ENCODE measurements around the gene MLST8.

Gene MLST8

DNA sequence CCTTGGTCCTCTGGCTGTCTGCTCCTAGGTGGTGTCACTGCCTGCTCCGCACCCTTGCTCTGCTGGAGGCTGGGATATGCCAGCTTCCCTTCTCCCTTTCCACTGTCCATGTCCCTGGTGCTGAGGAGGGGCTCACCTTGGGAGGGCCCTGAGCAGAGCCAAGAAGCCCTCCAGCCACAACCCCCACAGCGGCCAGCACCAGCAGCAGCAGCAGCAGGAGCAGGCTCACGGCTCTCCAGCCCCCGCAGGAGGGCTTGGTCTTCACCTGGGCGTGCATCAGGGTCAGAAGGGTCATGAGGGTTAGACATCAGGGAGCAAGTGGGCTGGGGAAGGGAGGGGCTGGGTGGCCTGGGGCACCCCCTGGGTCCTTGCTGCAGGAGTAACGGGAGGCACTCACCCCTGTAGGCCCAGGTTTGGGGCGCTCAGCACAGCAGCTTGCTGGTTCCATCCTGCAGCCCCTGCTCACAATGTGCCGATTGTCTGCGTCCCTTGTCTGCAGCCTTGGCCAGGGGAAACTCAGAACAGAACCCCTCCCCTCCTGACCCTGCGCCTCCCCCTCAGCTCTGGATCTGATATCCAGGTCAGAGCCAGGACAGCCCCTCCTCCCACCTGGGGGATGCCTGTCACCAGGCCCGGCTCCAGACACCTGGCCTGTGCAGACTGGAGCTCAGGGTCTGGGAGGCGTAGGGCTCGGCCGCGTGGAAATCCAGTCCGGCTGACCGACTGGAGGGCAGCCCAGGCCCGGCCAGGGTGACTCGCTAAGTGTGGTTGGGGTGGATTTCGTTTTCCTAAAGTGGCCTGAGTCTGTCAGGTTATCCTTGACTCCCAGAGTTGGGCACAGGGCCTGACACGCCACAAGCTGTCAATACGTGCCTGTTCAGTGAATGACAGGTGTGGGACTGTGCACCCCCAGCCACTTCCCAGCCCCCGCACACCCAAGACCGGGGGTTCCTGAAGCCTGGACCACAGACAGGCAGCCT, 5.4 kb downstream of the MLST8 start, which contains the start of gene BRICD5:
Gene BRICD5 (minus strand): TSS at position 478 of the 980 bp plus-strand sequence. CDS start 30 bp downstream, at position 448.
- no peak for DNase-seq

DNA sequence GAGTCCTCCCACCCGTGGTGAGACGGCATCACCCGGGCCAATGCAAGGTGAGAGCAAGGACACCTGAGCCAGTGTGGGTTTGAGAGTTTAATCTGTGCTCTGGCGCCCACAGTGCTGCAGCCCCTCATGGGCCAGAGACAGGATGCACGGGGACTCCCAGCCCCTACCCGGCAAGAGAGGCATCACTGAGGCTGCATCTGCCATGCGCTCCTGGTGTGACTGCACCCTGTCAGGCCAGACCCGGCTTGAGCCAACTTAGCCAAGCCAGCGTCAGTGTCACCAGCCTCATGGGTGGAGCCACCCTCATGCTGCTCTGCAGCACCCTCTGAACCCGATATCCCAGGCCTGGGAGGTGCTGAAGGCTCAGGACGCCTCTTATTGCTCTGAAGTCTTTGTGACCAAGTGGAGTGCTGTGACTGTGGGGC, 6.7 kb downstream of the MLST8 start:
- no peak for DNase-seq

DNA sequence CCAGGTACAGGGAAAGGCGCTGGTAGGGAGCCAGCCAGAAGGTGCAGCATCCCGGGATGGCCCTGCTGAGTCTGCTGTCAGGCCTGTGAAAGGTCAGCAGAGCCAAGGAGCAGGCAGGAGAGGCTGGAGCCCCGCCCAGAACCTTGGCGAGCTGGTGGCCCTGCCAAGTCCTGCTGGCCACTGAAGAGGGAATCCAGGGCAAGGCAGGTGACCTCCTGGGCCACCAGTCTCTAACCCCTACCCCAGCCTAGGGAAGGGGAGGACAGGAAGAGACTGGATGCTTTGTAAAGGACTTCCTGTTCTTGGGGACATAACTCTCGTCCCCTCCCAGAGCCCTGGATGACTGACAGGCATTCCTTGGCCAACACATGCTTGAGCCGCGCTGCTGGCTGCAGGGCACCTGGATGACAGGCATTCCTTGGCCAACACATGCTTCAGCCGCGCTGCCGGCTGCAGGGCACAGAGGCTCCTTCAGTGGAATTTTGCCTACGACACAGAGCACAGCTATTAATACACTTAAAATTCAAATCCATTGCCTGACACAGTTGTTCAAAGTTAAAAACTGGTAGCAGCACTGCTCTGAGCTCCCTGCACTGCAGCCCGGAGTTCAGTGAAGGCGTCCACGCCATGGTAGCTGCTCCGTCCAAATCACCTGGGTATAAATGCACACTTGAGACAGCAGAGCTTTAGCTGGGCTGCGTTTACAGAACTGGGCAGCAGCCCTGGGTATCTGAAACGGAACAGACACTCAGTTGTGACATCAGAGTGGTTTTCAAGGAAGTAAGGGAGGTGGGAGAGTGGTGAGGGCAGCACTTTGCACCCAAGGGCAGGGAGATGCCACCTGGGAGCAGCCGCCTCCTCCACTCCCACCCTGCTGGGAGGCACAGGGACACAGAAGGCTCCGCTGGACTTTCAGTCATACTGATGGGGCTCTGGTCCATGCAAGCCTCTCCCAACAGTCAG, 7.4 kb downstream of the MLST8 start:
- DNase-seq, result peak; percentile 28

DNA sequence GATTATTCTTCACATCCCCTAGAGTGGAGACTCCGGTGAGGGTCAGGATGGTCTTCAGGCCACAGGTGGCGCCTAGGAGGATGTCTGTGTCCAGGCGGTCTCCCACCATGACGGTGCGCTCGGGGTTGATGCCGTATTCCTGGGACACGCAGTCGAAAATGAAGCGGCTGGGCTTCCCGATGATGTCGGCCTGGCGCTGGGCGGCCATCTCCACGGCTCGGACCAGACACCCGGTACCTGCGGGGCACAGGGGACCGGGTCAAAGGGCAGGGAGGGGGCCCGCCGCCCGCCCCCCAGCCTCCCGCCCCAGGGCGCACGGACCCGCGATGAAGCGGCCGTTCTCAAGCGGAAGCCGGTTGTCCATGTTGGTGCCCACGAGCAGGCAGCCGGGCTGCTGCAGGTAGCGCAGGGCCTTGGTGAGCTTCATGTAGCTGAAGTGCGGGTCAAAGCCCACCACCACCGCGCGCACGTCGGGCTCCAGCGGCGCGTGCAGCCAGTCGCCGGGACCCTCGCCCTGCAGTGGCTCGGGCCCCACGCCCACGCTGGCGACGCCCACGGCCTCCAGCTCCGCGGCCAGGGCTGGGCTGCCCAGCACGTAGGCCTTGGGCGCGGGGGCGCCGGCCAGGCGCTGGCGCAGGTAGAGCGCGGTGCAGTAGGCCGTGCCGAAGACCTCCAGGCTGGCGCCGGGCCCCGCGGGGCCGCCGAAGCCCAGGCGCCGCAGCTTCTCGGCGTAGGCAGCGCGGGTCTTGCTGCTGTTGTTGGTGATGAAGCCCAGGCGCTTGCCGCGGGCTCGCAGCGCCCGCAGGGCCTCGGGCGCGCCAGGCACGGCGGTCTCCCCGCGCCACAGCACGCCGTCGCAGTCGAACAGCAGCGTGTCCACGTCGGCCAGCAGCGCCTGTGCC, 8.8 kb downstream of the MLST8 start:
- peak; percentile 64 for DNase-seq

DNA sequence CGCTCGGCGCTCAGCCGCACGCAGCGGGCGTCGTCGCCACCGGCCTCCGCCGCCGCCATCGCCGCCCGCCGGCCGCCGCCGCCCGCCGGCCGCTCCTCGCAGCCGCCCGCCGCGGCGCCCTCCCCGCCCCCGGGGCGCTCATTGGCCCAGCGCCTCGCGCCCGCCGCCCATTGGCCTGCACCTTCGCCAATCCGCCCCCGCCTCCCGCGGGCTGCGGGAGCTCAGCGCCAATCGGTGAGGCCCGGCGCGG, 9.4 kb downstream of the MLST8 start, which contains the start of gene PGP:
Gene PGP (minus strand): TSS at position 122 of the 250 bp plus-strand sequence. CDS start 63 bp downstream, at position 59.
- no peak for DNase-seq

DNA sequence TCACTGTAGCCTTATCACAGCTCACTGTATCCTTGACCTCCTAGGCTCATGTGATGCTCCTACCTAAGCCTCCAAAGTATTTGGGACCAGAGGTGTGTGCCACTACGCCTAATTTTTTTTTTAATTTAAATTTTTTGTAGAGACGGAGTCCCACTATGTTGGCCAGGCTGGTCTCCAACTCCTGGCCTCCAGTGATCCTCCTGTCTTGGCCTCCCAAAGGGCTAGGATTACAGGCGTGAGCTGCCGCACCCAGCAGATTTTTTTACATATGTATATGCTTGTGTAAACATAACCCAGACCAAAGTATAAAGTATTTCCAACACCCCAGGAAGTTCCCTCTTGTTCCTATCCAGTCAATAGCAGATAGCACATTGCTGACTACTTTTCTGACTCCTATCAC, 11.1 kb downstream of the MLST8 start:
- no peak for DNase-seq

DNA sequence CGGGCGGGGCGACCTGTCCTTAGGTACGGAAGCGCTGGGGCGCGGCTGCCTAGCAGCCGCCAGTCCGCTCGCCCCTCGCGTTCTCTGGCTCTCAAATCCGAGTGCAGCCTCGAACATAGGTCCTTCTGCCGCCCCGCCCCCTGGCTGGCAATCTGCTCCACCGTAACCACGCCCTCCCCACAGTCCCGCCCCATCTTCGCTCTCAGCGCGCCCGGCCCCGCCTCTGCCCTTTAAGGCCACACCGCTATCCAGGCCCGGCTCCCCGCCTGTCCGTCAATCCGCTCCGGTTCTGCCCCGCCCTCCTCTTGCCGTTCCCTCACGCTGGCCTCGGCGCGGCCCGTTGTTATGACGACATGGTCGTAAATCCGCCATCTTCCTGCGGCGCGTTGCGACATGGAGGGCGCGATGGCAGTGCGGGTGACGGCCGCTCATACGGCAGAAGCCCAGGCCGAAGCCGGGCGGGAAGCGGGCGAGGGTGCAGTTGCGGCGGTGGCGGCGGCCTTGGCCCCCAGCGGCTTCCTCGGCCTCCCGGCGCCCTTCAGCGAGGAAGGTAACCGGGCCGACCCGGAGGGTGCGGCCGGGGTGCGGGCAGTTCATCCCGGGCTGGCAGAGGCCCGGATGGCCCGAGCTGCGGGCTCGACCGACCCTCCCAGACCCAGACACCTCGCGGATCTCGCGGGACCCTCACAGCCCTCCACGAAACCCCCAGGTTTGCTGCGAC, 18.1 kb downstream of the MLST8 start, which contains the start of gene E4F1:
Gene E4F1 (plus strand): TSS at position 371 of the 721 bp plus-strand sequence. CDS start 23 bp downstream, at position 394.
- peak; percentile 100 for DNase-seq

DNA sequence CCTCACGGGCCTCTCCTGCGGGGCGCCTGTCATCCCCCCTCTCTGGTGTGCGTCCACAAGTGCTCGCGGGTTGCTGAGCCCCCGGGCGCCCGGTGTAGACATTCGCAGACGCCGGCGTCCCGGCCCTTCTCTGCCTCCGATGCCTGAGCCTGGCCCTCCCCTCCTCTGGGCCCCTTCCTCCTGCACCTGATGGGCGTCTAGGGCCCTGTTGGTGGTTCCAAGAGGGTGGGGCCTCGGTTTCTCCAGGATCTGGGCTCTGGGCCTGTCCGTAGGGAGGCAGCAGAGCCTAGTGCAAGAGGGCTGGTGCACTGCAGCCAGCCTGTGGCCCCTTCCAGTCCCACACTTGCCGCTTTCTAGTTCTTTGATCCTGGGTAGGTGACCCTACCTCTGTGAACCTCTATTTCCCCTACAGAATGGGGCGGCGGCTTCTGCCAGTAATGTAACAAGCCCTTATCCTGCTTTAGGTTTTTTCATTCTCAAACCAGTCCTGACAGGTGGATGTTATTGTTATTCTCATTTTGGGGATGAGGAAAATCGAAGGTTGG, 18.8 kb downstream of the MLST8 start:
- peak; percentile 73 for DNase-seq

DNA sequence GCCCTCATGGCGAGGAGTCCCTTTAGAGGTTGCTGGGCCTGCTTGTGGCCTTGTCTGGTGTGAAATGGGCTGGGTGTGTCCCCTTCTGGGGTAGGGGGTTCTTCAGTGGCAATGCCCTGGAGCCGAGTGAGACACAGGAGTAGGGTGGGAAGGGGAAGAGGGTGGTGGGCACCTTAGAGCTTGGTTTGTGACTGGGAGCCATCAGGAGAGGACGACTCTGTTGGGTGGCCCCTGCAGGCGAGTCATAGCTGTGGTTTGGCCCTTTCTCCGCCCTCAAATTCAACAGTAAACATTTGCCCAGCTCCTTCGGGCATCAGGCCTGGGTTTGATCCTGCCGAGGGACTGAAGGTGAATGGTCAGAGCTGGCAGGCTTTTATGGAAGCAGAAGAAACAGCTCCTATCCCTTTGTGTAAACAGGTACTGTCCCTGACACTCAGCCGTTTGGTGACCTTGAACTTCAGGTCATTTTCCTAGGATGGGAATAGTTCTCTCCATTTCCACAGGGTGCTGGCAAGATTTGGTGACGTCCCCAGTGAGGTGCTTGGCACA, 21.1 kb downstream of the MLST8 start:
- no peak for DNase-seq

DNA sequence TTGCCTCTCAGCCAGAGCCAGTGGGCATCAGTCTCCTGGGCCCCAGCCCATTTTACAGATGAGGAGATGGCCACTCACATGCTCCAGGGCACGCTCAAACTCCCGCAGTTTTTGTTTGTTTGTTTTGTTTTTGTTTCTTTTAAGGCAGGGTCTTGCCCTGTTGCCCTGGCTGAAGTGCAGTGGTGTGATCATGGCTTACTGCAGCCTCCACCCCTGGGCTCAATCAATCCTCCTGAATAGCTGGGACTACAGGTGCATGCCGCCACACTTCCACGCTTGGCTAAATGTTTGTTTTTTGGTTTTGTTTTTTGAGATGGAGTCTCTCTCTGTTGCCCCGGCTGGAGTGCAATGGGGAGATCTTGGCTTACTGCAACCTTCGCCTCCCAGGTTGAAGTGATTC, 21.7 kb downstream of the MLST8 start:
- no peak for DNase-seq

DNA sequence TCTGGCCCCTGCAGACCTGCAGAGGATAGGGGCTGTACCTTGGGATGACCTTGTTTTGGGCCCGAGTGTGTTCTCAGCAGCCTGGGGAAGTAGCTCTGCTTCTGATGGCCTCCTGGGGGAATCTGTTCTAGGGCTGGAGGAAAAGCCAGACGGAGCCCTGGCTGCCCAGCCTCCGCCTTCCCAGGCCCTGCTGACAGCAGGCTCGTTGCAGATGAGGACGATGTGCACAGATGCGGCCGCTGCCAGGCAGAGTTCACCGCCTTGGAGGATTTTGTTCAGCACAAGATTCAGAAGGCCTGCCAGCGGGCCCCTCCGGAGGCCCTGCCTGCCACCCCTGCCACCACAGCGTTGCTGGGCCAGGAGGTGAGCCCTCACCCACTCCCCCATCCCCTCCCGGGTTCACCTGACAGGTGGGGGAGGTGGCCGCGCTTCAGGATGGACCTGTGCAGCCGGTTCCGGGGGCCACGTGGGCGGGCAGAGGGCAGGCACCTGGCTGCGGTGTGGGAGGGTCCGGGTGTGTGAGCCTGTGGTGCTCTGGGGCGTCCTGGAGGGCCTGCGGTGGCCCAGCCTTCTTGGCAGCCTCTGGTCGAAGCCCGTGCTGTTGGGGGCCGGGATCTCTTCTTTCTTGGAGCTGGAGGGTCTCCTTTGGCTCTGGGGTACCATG, 23.0 kb downstream of the MLST8 start:
- DNase-seq, result no peak

DNA sequence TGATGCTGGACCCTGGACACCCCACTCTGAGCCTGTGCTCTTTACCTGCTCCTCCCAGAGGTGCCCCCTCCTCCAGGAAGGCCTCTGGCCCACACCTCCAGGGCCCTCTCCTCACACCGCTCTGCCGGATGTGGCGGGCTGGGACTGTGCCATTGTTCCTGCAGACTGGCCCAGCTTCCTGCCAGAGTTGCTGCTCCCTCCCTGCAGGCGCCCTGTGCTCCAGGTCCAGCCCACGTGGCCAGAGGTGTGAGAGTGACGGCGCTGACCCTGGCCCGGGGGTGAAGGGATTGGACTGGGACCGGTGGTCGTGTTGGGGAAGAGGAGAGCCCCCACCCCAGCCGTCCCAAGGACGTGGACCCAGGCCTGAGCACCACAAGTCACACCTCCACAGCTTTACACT, 23.8 kb downstream of the MLST8 start:
- DNase-seq, result no peak

DNA sequence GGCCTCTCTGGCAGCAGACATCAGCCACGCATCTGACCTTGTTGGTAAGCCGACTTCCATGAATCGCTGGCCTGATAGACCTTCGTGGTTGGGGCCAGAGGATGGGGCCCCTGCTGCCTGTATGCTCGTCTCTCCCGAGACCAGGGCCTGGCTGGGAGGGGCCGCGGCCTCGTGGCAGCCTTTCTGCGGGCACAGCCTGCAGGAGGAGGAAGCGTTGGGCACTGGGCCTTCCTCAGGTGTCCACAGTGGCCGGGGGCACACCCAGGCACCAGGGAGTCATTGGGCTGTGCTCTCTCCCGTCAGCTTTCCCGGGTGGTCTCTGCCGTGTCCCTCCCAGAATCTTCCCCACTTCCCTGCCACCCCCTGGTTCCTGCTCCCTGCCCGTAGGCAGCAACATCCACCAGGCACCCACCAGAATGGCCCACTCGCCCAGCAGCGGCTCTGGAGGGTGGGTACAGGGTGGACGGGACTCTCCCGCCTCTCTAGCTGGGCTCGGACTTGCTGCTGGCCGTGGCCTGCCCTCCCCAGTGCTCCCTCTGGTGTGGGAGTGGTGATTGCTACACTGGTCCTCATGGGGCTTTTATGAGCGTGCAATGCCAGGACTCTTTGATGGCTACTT, 24.5 kb downstream of the MLST8 start:
- no peak for DNase-seq

DNA sequence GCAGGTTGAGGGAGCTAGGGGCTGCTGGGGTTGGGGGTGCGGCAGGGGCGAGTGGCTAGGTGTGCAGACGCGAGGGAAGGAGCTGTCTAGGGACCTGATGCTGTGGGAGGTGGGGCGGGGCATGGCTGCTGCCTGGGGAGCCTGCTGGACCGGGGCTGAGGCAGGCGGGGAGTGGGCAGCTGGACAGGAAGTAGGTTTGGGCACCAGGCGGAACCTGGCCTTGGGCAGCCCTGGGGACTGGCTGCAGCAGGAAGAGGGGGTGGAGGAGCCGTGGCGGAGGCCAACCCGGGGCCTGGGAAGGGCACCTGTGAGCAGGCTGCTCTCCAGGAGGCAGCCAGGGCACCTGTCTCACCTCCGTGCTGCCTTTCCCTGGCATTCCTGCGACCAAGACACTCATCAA, 25.1 kb downstream of the MLST8 start:
- no peak for DNase-seq

DNA sequence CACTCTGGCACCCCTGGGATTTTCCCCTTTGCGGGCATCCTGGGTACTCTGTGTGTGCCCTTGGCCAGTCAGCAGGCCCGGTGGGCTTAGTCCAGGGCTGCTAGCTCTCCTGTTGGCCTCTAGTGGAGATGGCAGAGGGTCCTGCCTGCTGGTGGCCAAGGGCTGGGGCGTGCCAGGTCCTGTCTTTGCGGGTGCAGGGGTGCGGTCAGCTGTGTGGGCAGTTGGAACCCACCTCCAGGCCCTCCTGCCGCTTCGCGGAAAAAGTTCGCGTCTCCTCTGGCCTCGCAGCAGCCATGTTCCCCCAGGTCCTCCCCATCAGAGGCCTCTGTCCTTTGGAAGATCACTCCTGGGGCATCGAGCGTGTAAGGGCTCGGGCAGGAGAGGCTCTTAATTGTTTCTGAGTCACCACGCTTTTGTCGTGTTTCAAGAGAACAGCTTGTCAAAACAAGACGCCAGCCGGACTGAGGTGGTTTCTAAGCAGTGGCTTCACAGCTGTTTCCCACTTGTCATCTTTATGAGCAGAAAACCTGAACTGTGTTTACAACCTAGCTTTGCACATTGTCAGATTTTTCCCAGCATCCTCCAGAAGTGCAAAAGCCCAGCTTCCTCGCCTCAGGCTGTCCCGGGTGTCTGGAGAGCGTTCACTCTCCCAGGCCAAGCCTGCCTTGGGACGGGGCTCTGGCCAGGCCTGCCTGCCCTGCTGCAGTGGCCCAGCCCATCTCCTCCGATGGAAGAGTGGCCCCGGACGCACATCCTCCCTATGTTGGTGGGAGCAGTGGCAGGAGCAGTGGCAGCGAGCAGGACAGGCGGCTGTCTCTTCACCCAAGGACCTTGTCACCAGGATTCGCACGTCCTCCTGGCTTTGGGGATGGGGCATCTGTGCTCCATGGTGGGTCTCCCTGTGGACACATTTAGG, 26.0 kb downstream of the MLST8 start:
- DNase-seq, result no peak

DNA sequence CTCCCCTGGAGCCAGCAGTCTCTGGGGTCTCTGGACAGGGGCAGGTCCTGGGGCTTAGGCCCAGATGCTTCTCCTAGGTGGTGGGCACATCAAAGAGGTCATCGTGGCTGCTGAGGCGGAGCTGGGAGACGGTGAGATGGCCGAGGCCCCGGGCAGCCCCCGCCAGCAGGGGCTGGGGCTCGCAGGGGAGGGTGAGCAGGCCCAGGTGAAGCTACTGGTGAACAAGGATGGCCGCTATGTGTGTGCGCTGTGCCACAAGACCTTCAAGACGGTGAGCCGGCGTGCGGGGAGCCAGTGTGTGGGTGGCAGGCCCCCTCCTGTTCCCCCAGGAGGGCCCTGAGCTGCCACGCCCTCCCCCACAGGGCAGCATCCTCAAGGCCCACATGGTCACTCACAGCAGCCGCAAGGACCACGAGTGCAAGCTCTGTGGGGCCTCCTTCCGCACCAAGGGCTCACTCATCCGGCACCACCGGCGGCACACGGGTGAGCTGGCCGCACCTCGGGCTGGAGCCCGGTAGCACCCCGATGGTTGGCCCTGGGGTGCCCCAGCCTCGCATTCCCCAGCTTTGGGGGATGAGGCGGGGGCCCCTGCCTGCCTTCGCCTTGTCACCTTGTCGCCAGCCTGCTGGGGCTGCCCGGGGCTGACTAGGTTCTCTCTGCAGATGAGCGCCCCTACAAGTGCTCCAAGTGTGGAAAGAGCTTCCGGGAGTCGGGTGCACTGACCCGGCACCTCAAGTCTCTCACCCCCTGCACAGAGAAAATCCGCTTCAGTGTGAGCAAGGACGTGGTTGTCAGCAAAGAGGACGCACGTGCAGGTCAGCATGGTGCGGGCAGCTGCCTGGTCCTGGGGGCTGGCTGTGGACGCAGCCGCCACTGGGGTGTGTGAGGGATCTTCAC, 27.1 kb downstream of the MLST8 start:
- no peak for DNase-seq

DNA sequence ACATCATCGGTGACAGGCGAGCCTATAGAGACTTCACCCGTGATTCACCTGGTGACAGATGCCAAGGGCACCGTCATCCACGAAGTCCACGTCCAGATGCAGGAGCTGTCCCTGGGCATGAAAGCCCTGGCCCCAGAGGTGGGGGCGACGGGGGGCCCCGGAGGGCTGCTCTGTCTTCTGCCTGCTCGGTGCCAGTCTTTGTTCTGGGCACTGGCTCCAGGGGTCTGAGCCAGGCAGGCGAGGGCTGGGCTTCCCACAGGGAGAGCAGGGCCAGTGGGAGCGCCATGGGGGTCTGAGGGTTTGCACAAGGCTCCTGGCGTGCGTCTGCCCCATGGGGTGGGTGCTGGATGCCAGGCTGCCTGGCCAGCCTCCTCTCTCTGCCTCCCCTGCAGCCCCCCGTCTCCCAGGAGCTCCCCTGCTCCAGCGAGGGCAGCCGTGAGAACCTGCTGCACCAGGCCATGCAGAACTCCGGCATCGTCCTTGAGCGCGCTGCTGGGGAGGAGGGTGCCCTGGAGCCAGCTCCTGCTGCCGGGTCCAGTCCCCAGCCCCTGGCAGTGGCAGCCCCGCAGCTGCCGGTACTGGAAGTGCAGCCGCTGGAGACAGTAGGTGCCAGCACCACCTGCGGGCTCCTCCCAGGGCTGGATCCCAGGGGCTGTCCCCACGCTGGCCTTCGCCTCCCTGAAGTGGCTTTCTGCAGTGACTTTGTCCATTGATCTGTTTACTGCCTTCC, 28.0 kb downstream of the MLST8 start:
- no peak for DNase-seq
